WTC11 (cell line): ENCODE results near the gene BMF. TPM values are rescaled to one million over a fixed set of nuclear protein-coding genes. Genes with fewer than 3 reads are reported as not detected.

ENCODE experiments used
- ATAC-seq: fragments of 200-7000 bp; cut with Tn5 transposase; 2 replicates; pipeline ENCODE4 v1.10.0; 2021; ENCODE audit warnings: mild to moderate bottlenecking, moderate library complexity
- CTCF ChIA-PET: fragments of 300-600 bp; sonication (Branson Sonifier 250); formaldehyde crosslinking; loops from one replicate; lab custom pipeline; 2021; ENCODE audit warnings: antibody characterized with exemption; lab: Charles Lee
- POLR2A ChIA-PET: fragments of 350-600 bp; sonication (Branson Sonifier 250); formaldehyde crosslinking; loops from one replicate; lab custom pipeline; 2021; ENCODE audit warnings: antibody characterized with exemption; lab: Charles Lee
- DNase-seq: peaks from one replicate; pipeline ENCODE4 v3.0.0; 2021; ENCODE audit warnings: low spot score
- H3K27ac Mint-ChIP-seq: 2 replicates; pipeline ENCODE4 v1.8.0; 2021; ENCODE audit warnings: mixed read lengths
- H3K27me3 Mint-ChIP-seq: 2 replicates; pipeline ENCODE4 v1.8.0; 2021; ENCODE audit warnings: low read depth, mild to moderate bottlenecking, moderate library complexity, mixed read lengths
- H3K36me3 Mint-ChIP-seq: 2 replicates; pipeline ENCODE4 v1.8.0; 2021; ENCODE audit warnings: mixed read lengths
- H3K4me1 Mint-ChIP-seq: 2 replicates; pipeline ENCODE4 v1.8.0; 2022; ENCODE audit warnings: mixed read lengths
- H3K4me3 Mint-ChIP-seq: 2 replicates; pipeline ENCODE4 v1.8.0; 2021; ENCODE audit warnings: mild to moderate bottlenecking, moderate library complexity, mixed read lengths
- H3K9me3 Mint-ChIP-seq: 2 replicates; pipeline ENCODE4 v1.8.0; 2021; ENCODE audit warnings: mixed read lengths
- CREB1 ChIP-seq: sonication (generic); formaldehyde crosslinking; IDR thresholded peaks from 2 replicates; pipeline ENCODE4 v1.8.0; 2023; ENCODE audit warnings: mild to moderate bottlenecking, missing genetic modification reagents
- ELF4 ChIP-seq: sonication (generic); formaldehyde crosslinking; IDR thresholded peaks from 2 replicates; pipeline ENCODE4 v1.8.1; 2022; ENCODE audit warnings: low read depth, mild to moderate bottlenecking, moderate library complexity, missing genetic modification reagents
- ESRRA ChIP-seq: sonication (generic); formaldehyde crosslinking; IDR thresholded peaks from 2 replicates; pipeline ENCODE4 v1.8.1; 2022; ENCODE audit warnings: mild to moderate bottlenecking, missing genetic modification reagents, borderline replicate concordance
- ETV6 ChIP-seq: sonication (generic); formaldehyde crosslinking; IDR thresholded peaks from 2 replicates; pipeline ENCODE4 v1.8.1; 2022; ENCODE audit warnings: mild to moderate bottlenecking, missing genetic modification reagents
- IRF2 ChIP-seq: sonication (generic); formaldehyde crosslinking; IDR thresholded peaks from 2 replicates; pipeline ENCODE4 v1.8.0; 2022; ENCODE audit warnings: low read depth, missing genetic modification reagents, borderline replicate concordance
- MYBL2 ChIP-seq: sonication (generic); formaldehyde crosslinking; IDR thresholded peaks from 2 replicates; pipeline ENCODE4 v1.8.1; 2023; ENCODE audit warnings: mild to moderate bottlenecking, moderate library complexity, missing genetic modification reagents
- NR2C2 ChIP-seq: sonication (generic); formaldehyde crosslinking; IDR thresholded peaks from 2 replicates; pipeline ENCODE4 v1.8.0; 2022; ENCODE audit warnings: mild to moderate bottlenecking, missing genetic modification reagents
- RELA ChIP-seq: sonication (generic); formaldehyde crosslinking; IDR thresholded peaks from 2 replicates; pipeline ENCODE4 v1.8.1; 2022; ENCODE audit warnings: missing genetic modification reagents, mild to moderate bottlenecking, borderline replicate concordance
- SOX15 ChIP-seq: fragments of 250-450 bp; sonication (Bioruptor Pico); IDR thresholded peaks from 2 replicates; pipeline ENCODE4 v1.9.0; 2021; ENCODE audit warnings: mild to moderate bottlenecking
- ZMAT4 ChIP-seq: fragments of 250-450 bp; sonication (Bioruptor Pico); IDR thresholded peaks from 2 replicates; pipeline ENCODE4 v1.9.0; 2021; ENCODE audit warnings: mild to moderate bottlenecking
- ZNF317 ChIP-seq: sonication (generic); formaldehyde crosslinking; IDR thresholded peaks from 2 replicates; pipeline ENCODE4 v1.8.1; 2023; ENCODE audit warnings: low read depth, mild to moderate bottlenecking, moderate library complexity, missing genetic modification reagents, borderline replicate concordance
- ZNF512 ChIP-seq: sonication (generic); formaldehyde crosslinking; IDR thresholded peaks from 2 replicates; pipeline ENCODE4 v1.8.1; 2022; ENCODE audit warnings: missing genetic modification reagents, borderline replicate concordance
- total RNA-seq: library from RNA; stranded (reverse); gene quantifications from 3 replicates; pipeline ENCODE4 v1.2.3, GENCODE V29; 2021
- TF ChIP-seq, protein P1 (sequence below): sonication (generic); formaldehyde crosslinking; IDR thresholded peaks from 2 replicates; pipeline ENCODE4 v1.8.1; 2023; ENCODE audit warnings: mild to moderate bottlenecking, missing genetic modification reagents, borderline replicate concordance
- TF ChIP-seq, protein P2 (sequence below): fragments of 250-450 bp; sonication (Bioruptor Pico); IDR thresholded peaks from 2 replicates; pipeline ENCODE4 v1.9.0; 2021; ENCODE audit warnings: moderate library complexity, mild to moderate bottlenecking, inconsistent platforms, borderline replicate concordance
- TF ChIP-seq, protein P3 (sequence below): sonication (generic); formaldehyde crosslinking; IDR thresholded peaks from 2 replicates; pipeline ENCODE4 v1.8.1; 2022; ENCODE audit warnings: mild to moderate bottlenecking, missing genetic modification reagents, moderate library complexity, borderline replicate concordance

BMF gene
- total RNA-seq, 1 experiment from 2014 or later, result 36.9 TPM

- no peaks in the 10 kb centered on the region for H3K36me3 Mint-ChIP-seq
- DNase-seq, result no peak
- ChIA-PET POLR2A (interaction anchor here (1.4 kb wide), 1 partner anchor 12 kb away, joined by 5 read pairs; no protein-coding TSS in a partner anchor), CTCF (interaction anchor here (0.6 to 7.4 kb wide), 26 partner anchors 10 to 277 kb away, joined by 3 to 85 read pairs (median 4); partner anchors contain the start of genes ANKRD63, BMF, FSIP1 and PAK6)
- peaks cover 22% of the 10 kb centered on the region for H3K4me1 Mint-ChIP-seq
- H3K9me3 Mint-ChIP-seq, result no peaks in the 10 kb centered on the region
- H3K27me3 Mint-ChIP-seq, result no peaks in the 10 kb centered on the region
- TF ChIP-seq, protein P1, sequence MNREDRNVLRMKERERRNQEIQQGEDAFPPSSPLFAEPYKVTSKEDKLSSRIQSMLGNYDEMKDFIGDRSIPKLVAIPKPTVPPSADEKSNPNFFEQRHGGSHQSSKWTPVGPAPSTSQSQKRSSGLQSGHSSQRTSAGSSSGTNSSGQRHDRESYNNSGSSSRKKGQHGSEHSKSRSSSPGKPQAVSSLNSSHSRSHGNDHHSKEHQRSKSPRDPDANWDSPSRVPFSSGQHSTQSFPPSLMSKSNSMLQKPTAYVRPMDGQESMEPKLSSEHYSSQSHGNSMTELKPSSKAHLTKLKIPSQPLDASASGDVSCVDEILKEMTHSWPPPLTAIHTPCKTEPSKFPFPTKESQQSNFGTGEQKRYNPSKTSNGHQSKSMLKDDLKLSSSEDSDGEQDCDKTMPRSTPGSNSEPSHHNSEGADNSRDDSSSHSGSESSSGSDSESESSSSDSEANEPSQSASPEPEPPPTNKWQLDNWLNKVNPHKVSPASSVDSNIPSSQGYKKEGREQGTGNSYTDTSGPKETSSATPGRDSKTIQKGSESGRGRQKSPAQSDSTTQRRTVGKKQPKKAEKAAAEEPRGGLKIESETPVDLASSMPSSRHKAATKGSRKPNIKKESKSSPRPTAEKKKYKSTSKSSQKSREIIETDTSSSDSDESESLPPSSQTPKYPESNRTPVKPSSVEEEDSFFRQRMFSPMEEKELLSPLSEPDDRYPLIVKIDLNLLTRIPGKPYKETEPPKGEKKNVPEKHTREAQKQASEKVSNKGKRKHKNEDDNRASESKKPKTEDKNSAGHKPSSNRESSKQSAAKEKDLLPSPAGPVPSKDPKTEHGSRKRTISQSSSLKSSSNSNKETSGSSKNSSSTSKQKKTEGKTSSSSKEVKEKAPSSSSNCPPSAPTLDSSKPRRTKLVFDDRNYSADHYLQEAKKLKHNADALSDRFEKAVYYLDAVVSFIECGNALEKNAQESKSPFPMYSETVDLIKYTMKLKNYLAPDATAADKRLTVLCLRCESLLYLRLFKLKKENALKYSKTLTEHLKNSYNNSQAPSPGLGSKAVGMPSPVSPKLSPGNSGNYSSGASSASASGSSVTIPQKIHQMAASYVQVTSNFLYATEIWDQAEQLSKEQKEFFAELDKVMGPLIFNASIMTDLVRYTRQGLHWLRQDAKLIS, result no peak
- TF ChIP-seq ZNF512 (CRISPR knock-in tag), result no peak
- TF ChIP-seq ZNF317 (CRISPR knock-in tag), result no peak
- TF ChIP-seq ETV6 (CRISPR knock-in tag), result no peak
- TF ChIP-seq ESRRA (CRISPR knock-in tag), result no peak
- TF ChIP-seq MYBL2 (CRISPR knock-in tag), result no peak
- TF ChIP-seq, protein P2, sequence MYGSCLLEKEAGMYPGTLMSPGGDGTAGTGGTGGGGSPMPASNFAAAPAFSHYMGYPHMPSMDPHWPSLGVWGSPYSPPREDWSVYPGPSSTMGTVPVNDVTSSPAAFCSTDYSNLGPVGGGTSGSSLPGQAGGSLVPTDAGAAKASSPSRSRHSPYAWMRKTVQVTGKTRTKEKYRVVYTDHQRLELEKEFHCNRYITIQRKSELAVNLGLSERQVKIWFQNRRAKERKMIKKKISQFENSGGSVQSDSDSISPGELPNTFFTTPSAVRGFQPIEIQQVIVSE (CRISPR knock-in tag), result no peak
- TF ChIP-seq NR2C2, result no peak
- no peak for TF ChIP-seq RELA (CRISPR knock-in tag)
- peak; percentile 40; the same call in 1 of the 2 replicates for ATAC-seq
- no peak overlapping the region for H3K4me3 Mint-ChIP-seq
- no peak overlapping the region for H3K27ac Mint-ChIP-seq
Measured at GRCh38 chr15:40059821-40060220, 48.9 kb downstream of the BMF start.

- Mint-ChIP-seq H3K9me3 (no peaks in the 10 kb centered on the region), H3K27ac (no peak overlapping the region; the same call in 1 of the 2 replicates), H3K4me3 (no peak overlapping the region), H3K4me1 (peaks cover 13% of the 10 kb centered on the region), H3K27me3 (no peaks in the 10 kb centered on the region), H3K36me3 (no peaks in the 10 kb centered on the region)
- no peak for TF ChIP-seq SOX15
- no peak for TF ChIP-seq ZNF512 (CRISPR knock-in tag)
- no peak for TF ChIP-seq ETV6 (CRISPR knock-in tag)
- no peak for TF ChIP-seq ELF4
- TF ChIP-seq IRF2 (CRISPR knock-in tag), result no peak
- no peak for TF ChIP-seq ZNF317 (CRISPR knock-in tag)
- no peak for TF ChIP-seq ZMAT4 (CRISPR knock-in tag)
- no peak for TF ChIP-seq CREB1 (CRISPR knock-in tag)
- TF ChIP-seq, protein P3, sequence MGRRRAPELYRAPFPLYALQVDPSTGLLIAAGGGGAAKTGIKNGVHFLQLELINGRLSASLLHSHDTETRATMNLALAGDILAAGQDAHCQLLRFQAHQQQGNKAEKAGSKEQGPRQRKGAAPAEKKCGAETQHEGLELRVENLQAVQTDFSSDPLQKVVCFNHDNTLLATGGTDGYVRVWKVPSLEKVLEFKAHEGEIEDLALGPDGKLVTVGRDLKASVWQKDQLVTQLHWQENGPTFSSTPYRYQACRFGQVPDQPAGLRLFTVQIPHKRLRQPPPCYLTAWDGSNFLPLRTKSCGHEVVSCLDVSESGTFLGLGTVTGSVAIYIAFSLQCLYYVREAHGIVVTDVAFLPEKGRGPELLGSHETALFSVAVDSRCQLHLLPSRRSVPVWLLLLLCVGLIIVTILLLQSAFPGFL, result no peak
- no peak for ATAC-seq
- POLR2A ChIA-PET, result interaction anchor here (0.6 to 1.4 kb wide), 2 partner anchors 11 to 16 kb away, joined by 3 to 5 read pairs; no protein-coding TSS in a partner anchor
- no peak for DNase-seq
- CTCF ChIA-PET, result interaction anchor here (0.6 to 7.4 kb wide), 9 partner anchors 11 to 221 kb away, joined by 3 to 85 read pairs (median 7); partner anchors contain the start of genes BMF and SRP14
Measured at GRCh38 chr15:40058476-40059140, 50.1 kb downstream of the BMF start.
